NT2/D1 (cell line): Measurements from ENCODE around the gene FER.

Source experiments
- DNase-seq: peaks from one replicate; pipeline ENCODE4 v3.0.0-alpha.2; 2011; ENCODE audit warnings: low read depth, low spot score
- H3K27me3 ChIP-seq: 2 replicates; pipeline ENCODE4 v1.6.0; 2011; ENCODE audit warnings: mild to moderate bottlenecking; ENCODE audit not compliant: insufficient read length, insufficient read depth
- H3K36me3 ChIP-seq: 2 replicates; pipeline ENCODE4 v1.6.1; 2011; ENCODE audit warnings: mild to moderate bottlenecking, low read length, mixed read lengths; ENCODE audit not compliant: insufficient read depth, insufficient read length
- H3K4me1 ChIP-seq: 2 replicates; pipeline ENCODE4 v1.5.1; 2011; ENCODE audit not compliant: insufficient read depth, insufficient read length
- H3K4me3 ChIP-seq: 2 replicates; pipeline ENCODE4 v1.5.1; 2011; ENCODE audit warnings: low read depth; ENCODE audit not compliant: insufficient read length
- H3K9ac ChIP-seq: 2 replicates; pipeline ENCODE4 v1.6.0; 2011; ENCODE audit warnings: low read depth; ENCODE audit not compliant: insufficient read length
- H3K9me3 ChIP-seq: 2 replicates; pipeline ENCODE4 v1.5.1; 2011; ENCODE audit warnings: mild to moderate bottlenecking, low read length; ENCODE audit not compliant: insufficient read depth
- SUZ12 ChIP-seq: IDR thresholded peaks from 2 replicates; pipeline ENCODE4 v1.6.1; 2011; ENCODE audit not compliant: insufficient read length, insufficient read depth; ENCODE audit errors: extremely low read depth
- YY1 ChIP-seq: IDR thresholded peaks from 2 replicates; pipeline ENCODE4 v1.6.1; 2011; ENCODE audit not compliant: insufficient read length, insufficient read depth
- ZNF274 ChIP-seq: IDR thresholded peaks from 2 replicates; pipeline ENCODE4 v1.6.1; 2011; ENCODE audit warnings: mild to moderate bottlenecking, low read depth, low read length

FER gene

GRCh38 chr5:108730617-108731340 is 16.9 kb upstream of the FER start:
- TF ChIP-seq SUZ12 (no peak), ZNF274 (no peak), YY1 (no peak)
- no peak overlapping the region for H3K4me3 ChIP-seq
- DNase-seq, result no peak
- no peaks in the 10 kb centered on the region for H3K36me3 ChIP-seq
- no peaks in the 10 kb centered on the region for H3K9me3 ChIP-seq
- H3K4me1 ChIP-seq, result peaks cover 1% of the 10 kb centered on the region
- H3K9ac ChIP-seq, result no peak overlapping the region
- no peaks in the 10 kb centered on the region for H3K27me3 ChIP-seq

GRCh38 chr5:108735790-108736189 is 11.9 kb upstream of the FER start:
- H3K9me3 ChIP-seq, result no peaks in the 10 kb centered on the region
- no peaks in the 10 kb centered on the region for H3K27me3 ChIP-seq
- no peak overlapping the region for H3K4me3 ChIP-seq
- no peaks in the 10 kb centered on the region for H3K36me3 ChIP-seq
- TF ChIP-seq YY1, result no peak
- no peak for TF ChIP-seq SUZ12
- no peak for TF ChIP-seq ZNF274
- no peaks in the 10 kb centered on the region for H3K4me1 ChIP-seq
- no peak for DNase-seq
- no peak overlapping the region for H3K9ac ChIP-seq

GRCh38 chr5:108736855-108737254 is 10.8 kb upstream of the FER start:
- no peaks in the 10 kb centered on the region for H3K36me3 ChIP-seq
- H3K27me3 ChIP-seq, result no peaks in the 10 kb centered on the region
- H3K9ac ChIP-seq, result no peak overlapping the region
- H3K9me3 ChIP-seq, result no peaks in the 10 kb centered on the region
- H3K4me3 ChIP-seq, result no peak overlapping the region
- TF ChIP-seq SUZ12, result no peak
- TF ChIP-seq YY1, result no peak
- no peak for TF ChIP-seq ZNF274
- no peaks in the 10 kb centered on the region for H3K4me1 ChIP-seq
- DNase-seq, result no peak

- Histone ChIP-seq H3K9ac (no peak overlapping the region), H3K4me3 (no peak overlapping the region), H3K4me1 (no peaks in the 10 kb centered on the region), H3K27me3 (no peaks in the 10 kb centered on the region), H3K36me3 (no peaks in the 10 kb centered on the region), H3K9me3 (no peaks in the 10 kb centered on the region)
- DNase-seq, result no peak
- TF ChIP-seq YY1, result no peak
- no peak for TF ChIP-seq SUZ12
- TF ChIP-seq ZNF274, result no peak
Measured at GRCh38 chr5:108739376-108739775, 8.3 kb upstream of the FER start.

GRCh38 chr5:108739906-108740305 is 7.8 kb upstream of the FER start:
- no peak for DNase-seq
- no peaks in the 10 kb centered on the region for H3K36me3 ChIP-seq
- H3K27me3 ChIP-seq, result no peaks in the 10 kb centered on the region
- no peaks in the 10 kb centered on the region for H3K4me1 ChIP-seq
- no peak overlapping the region for H3K9ac ChIP-seq
- H3K9me3 ChIP-seq, result no peaks in the 10 kb centered on the region
- no peak for TF ChIP-seq SUZ12
- TF ChIP-seq ZNF274, result no peak
- TF ChIP-seq YY1, result no peak
- no peak overlapping the region for H3K4me3 ChIP-seq

- TF ChIP-seq YY1, result no peak
- Histone ChIP-seq H3K4me3 (no peak overlapping the region), H3K9me3 (no peaks in the 10 kb centered on the region), H3K36me3 (no peaks in the 10 kb centered on the region), H3K4me1 (peaks cover 1% of the 10 kb centered on the region), H3K27me3 (no peaks in the 10 kb centered on the region), H3K9ac (no peak overlapping the region)
- no peak for DNase-seq
Measured at GRCh38 chr5:108743319-108743718, 4.4 kb upstream of the FER start.

- no peaks in the 10 kb centered on the region for H3K36me3 ChIP-seq
- no peaks in the 10 kb centered on the region for H3K27me3 ChIP-seq
- H3K9me3 ChIP-seq, result no peaks in the 10 kb centered on the region
- no peak for DNase-seq
- TF ChIP-seq SUZ12, result no peak
- no peak for TF ChIP-seq YY1
- TF ChIP-seq ZNF274, result no peak
- no peak overlapping the region for H3K4me3 ChIP-seq
- peaks cover 1% of the 10 kb centered on the region for H3K4me1 ChIP-seq
- no peak overlapping the region for H3K9ac ChIP-seq
Measured at GRCh38 chr5:108743846-108744245, 3.9 kb upstream of the FER start.
